HepG2 (cell line): ENCODE results near the gene MB. TPM values are rescaled to one million over a fixed set of nuclear protein-coding genes. Genes with fewer than 3 reads are reported as not detected.

Experiments used
- ATAC-seq: fragments of 200-7000 bp; cut with Tn5 transposase; 3 replicates; pipeline ENCODE4 v1.9.1; 2020; ENCODE audit warnings: mild to moderate bottlenecking, moderate library complexity
- BruUV-seq: library from RNA; stranded (reverse); fragments of 400-500 nt; replicated peaks from 2 replicates; lab custom pipeline; 2021; lab: Mats Ljungman, UMichigan
- CTCF ChIA-PET: fragments of 300-600 bp; formaldehyde crosslinking; extraction: SDS; loops from one replicate; lab custom pipeline; 2021; ENCODE audit warnings: low total read pairs, inconsistent platforms, low intra/inter-chr PET ratio; lab: Yijun Ruan, JAX
- POLR2A ChIA-PET: fragments of 350-600 bp; sonication (Branson Sonifier 250); formaldehyde crosslinking; loops from one replicate; lab custom pipeline; 2020; ENCODE audit warnings: antibody characterized with exemption, inconsistent platforms; lab: Yijun Ruan, JAX
- DNase-seq: peaks from one replicate; pipeline ENCODE4 v3.0.0-alpha.2; 2015; ENCODE audit warnings: low spot score
- FAIRE-seq: peaks from 3 replicates; lab custom pipeline; 2011; peaks lifted over from hg19 to GRCh38; lab: Jason Lieb, UNC
- H2AFZ ChIP-seq: one replicate; pipeline ENCODE4 v1.6.1; 2011; ENCODE audit warnings: low read length, inconsistent platforms
- H3K27ac ChIP-seq: fragments of 300-600 bp; 3 replicates; pipeline ENCODE4 v1.8.0; 2011; ENCODE audit warnings: mixed run types, mild to moderate bottlenecking, mixed read lengths, low read length, inconsistent platforms; ENCODE audit not compliant: insufficient read depth; ENCODE audit errors: extremely low read length
- H3K27me3 ChIP-seq, 2 experiments: fragments of 200-600 bp in 1 of 2; 2 replicates in 1 of 2; 3 replicates in 1 of 2; pipeline versions ENCODE4 v1.6.0 to v1.8.0; 2011; ENCODE audit warnings: low read length in 2 of 2, mild to moderate bottlenecking in 2 of 2, moderate library complexity in 2 of 2, inconsistent platforms in 1 of 2; ENCODE audit not compliant: insufficient read depth in 2 of 2, control insufficient read depth in 1 of 2
- H3K36me3 ChIP-seq, 2 experiments: fragments of 200-600 bp in 1 of 2; replicated peaks in 1 of 2; 2 replicates in 1 of 2; 3 replicates in 1 of 2; pipeline versions ENCODE4 v1.5.1 to v1.8.0; 2011; ENCODE audit warnings: low read length in 2 of 2, inconsistent platforms in 1 of 2; ENCODE audit not compliant: insufficient read depth in 2 of 2, control insufficient read depth in 1 of 2
- H3K4me1 ChIP-seq: 2 replicates; pipeline ENCODE4 v1.5.1; 2012; ENCODE audit warnings: low read length, inconsistent platforms; ENCODE audit not compliant: insufficient read depth
- H3K4me2 ChIP-seq: 2 replicates; pipeline ENCODE4 v1.6.0; 2011; ENCODE audit warnings: low read depth, low read length, inconsistent platforms
- H3K4me3 ChIP-seq, 3 experiments: fragments of 200-600 bp in 1 of 3; sonication (generic), shearing (Covaris generic) in 1 of 3; replicated peaks in 1 of 3; 2 replicates each; pipeline ENCODE4 v1.5.1; 2011 to 2016; ENCODE audit warnings: low read length in 3 of 3, inconsistent platforms in 2 of 3, low read depth in 2 of 3, mild to moderate bottlenecking in 2 of 3, control low read depth in 1 of 3, mixed read lengths in 1 of 3; ENCODE audit not compliant: insufficient read depth in 1 of 3
- H3K79me2 ChIP-seq: one replicate; pipeline ENCODE4 v1.6.1; 2011; ENCODE audit warnings: low read length, inconsistent platforms; ENCODE audit not compliant: insufficient read depth
- H3K9ac ChIP-seq: 2 replicates; pipeline ENCODE4 v1.6.0; 2011; ENCODE audit warnings: mild to moderate bottlenecking, low read depth, low read length, inconsistent platforms; ENCODE audit not compliant: insufficient read depth
- H3K9me3 ChIP-seq: 2 replicates; pipeline ENCODE4 v1.5.1; 2012; ENCODE audit warnings: mild to moderate bottlenecking, low read length
- H4K20me1 ChIP-seq: 2 replicates; pipeline ENCODE4 v1.6.0; 2011; ENCODE audit warnings: inconsistent platforms, mild to moderate bottlenecking, low read length, moderate library complexity; ENCODE audit not compliant: insufficient read depth
- DR1 ChIP-seq: sonication (generic); formaldehyde crosslinking; IDR thresholded peaks from 2 replicates; pipeline ENCODE4 v1.8.0; 2021; ENCODE audit warnings: mild to moderate bottlenecking, missing genetic modification reagents, inconsistent platforms
- HDAC2 ChIP-seq: sonication (generic); formaldehyde crosslinking; IDR thresholded peaks from 2 replicates; pipeline ENCODE4 v1.4.0; 2020; ENCODE audit warnings: missing genetic modification reagents
- HMGXB4 ChIP-seq, 2 experiments: sonication (generic) in 1 of 2; formaldehyde crosslinking in 1 of 2; IDR thresholded peaks; 2 replicates each; pipeline versions ENCODE4 v1.4.0 to v1.6.1; 2018 to 2020; ENCODE audit warnings: missing genetic modification reagents in 2 of 2, borderline replicate concordance in 1 of 2, low read depth in 1 of 2, mild to moderate bottlenecking in 1 of 2, missing biosample characterization in 1 of 2
- HOXD1 ChIP-seq: sonication (generic); formaldehyde crosslinking; IDR thresholded peaks from 2 replicates; pipeline ENCODE4 v1.5.0; 2020; ENCODE audit warnings: missing genetic modification reagents
- NRL ChIP-seq: sonication (generic); formaldehyde crosslinking; IDR thresholded peaks from 2 replicates; pipeline ENCODE4 v1.5.0; 2020; ENCODE audit warnings: missing genetic modification reagents, mild to moderate bottlenecking, moderate library complexity, borderline replicate concordance
- PHF8 ChIP-seq: sonication (generic); formaldehyde crosslinking; IDR thresholded peaks from 2 replicates; pipeline ENCODE4 v1.5.0; 2020; ENCODE audit warnings: missing genetic modification reagents
- SALL1 ChIP-seq: sonication (generic); formaldehyde crosslinking; IDR thresholded peaks from 2 replicates; pipeline ENCODE4 v1.8.0; 2022; ENCODE audit warnings: mild to moderate bottlenecking, missing genetic modification reagents
- ZNF143 ChIP-seq: sonication (generic); formaldehyde crosslinking; IDR thresholded peaks from 2 replicates; pipeline ENCODE4 v1.4.0; 2020; ENCODE audit warnings: missing genetic modification reagents
- ZNF318 ChIP-seq: sonication (generic); formaldehyde crosslinking; IDR thresholded peaks from 2 replicates; pipeline ENCODE4 v1.4.0; 2020; ENCODE audit warnings: mild to moderate bottlenecking, missing genetic modification reagents
- ZNF451 ChIP-seq: sonication (generic); formaldehyde crosslinking; IDR thresholded peaks from 2 replicates; pipeline ENCODE4 v1.5.0; 2020; ENCODE audit warnings: mild to moderate bottlenecking, missing genetic modification reagents
- WGBS: methylation state at CpG from one replicate; pipeline ENCODE4 v1.1.6; 2017; ENCODE audit warnings: low lambda C conversion rate; 5-methylcytosine and 5-hydroxymethylcytosine counted together
- in situ Hi-C: cut with HindIII; loops from 2 replicates; pipeline ENCODE4 v1.10.0; 2017; ENCODE audit warnings: low pct_unique_long_range_greater_than_20kb; ENCODE audit not compliant: extremely low pct_ligation_motif_present
- intact Hi-C: fragments of 100-400 bp; cut with micrococcal nuclease; formaldehyde crosslinking; loops from one replicate; pipeline ENCODE4 v1.10.0; 2022; ENCODE audit not compliant: unreplicated experiment
- polyA plus RNA-seq, 8 experiments: library from polyadenylated mRNA; depleted of rRNA in 3 of 8; stranded (reverse) in 7 of 8; unstranded in 1 of 8; fragments of >200 nt; fragmentation: Illumina TruSeq in 4 of 8; extraction: Trizol in 4 of 8; gene quantifications; 2 replicates each; pipeline versions ENCODE4 v1.2.1 to v1.2.3, GENCODE V29; 2011 to 2016; ENCODE audit warnings: low read depth in 4 of 8, missing spikeins in 1 of 8, mixed read lengths in 1 of 8; ENCODE audit not compliant: insufficient read depth in 1 of 8
- total RNA-seq, 5 experiments: library from RNA; depleted of rRNA; stranded (reverse); fragments of >200 nt; fragmentation: Illumina TruSeq; extraction: Trizol; gene quantifications; 2 replicates each; pipeline ENCODE4 v1.2.3, GENCODE V29; 2016; ENCODE audit warnings: low read depth in 1 of 5

MB gene
- total and polyA plus RNA-seq, 2 of the 13 experiments (the other 11 are each of a cell fraction or from before 2014, with no cell fraction given) = 0.07 TPM; not detected in 1

- Histone ChIP-seq H3K79me2 (no peaks in the 10 kb centered on the region), H4K20me1 (no peaks in the 10 kb centered on the region), H3K27ac (no peak overlapping the region), H3K27me3 (0 out of 5 replicates have a peak, but pooled peaks cover 0 to 3% of the 10 kb centered on the region in 2 experiments), H3K36me3 (no peaks in the 10 kb centered on the region), H2AFZ (peak overlapping the region; percentile 89), H3K4me2 (peak overlapping the region; percentile 93), H3K9me3 (no peaks in the 10 kb centered on the region), H3K4me3 (peak overlapping the region; percentile 59 to 79 (median 59)), H3K4me1 (peaks cover 23% of the 10 kb centered on the region), H3K9ac (peak overlapping the region; percentile 47)
- DNase-seq = peak; percentile 64
- POLR2A ChIA-PET = interaction anchor here (0.7 to 1.3 kb wide), 3 partner anchors 20 to 497 kb away, joined by 3 read pairs; partner anchors contain the start of gene APOL6
- no TSS peak for BruUV-seq
- intact Hi-C loops (loop anchor here (1.0 to 5.0 kb wide), 3 partner anchors 112 to 500 kb away; no protein-coding TSS in a partner anchor), in situ Hi-C loops (loop anchor here (5.0 to 10.0 kb wide), 3 partner anchors 63 to 495 kb away; no protein-coding TSS in a partner anchor)
- peak; percentile 50 for FAIRE-seq
- peak; percentile 78 for ATAC-seq
- WGBS = 0% methylated on average over 11 of the region's 21 CpGs
- CTCF ChIA-PET = interaction anchor here (0.7 to 2.2 kb wide), 5 partner anchors 112 to 497 kb away, joined by 4 to 7 read pairs (median 5); no protein-coding TSS in a partner anchor
- TF ChIP-seq DR1 (CRISPR knock-in tag) (no peak), ZNF318 (CRISPR knock-in tag) (no peak), PHF8 (peak; percentile 29; the same call in 1 of the 2 replicates), NRL (CRISPR knock-in tag) (peak; percentile 68; the same call in 1 of the 2 replicates), HMGXB4 (CRISPR knock-in tag; IDR thresholded peaks at IDR 0.05; ENCODE audit: borderline replicate concordance in 1 of 2, low read depth in 1 of 2) (peak; percentile 69 to 81; a peak in 3 of 4 replicates), SALL1 (CRISPR knock-in tag) (peak; percentile 33; the same call in 1 of the 2 replicates), HDAC2 (CRISPR knock-in tag) (peak; percentile 11; the same call in 1 of the 2 replicates), ZNF451 (CRISPR knock-in tag) (peak; percentile 45; the same call in 1 of the 2 replicates), ZNF143 (no peak), HOXD1 (CRISPR knock-in tag) (no peak)
Measured at GRCh38 chr22:35627267-35628041, 10.3 kb upstream of the MB start.
